HG03342 (cell line): ENCODE data around the gene SLC5A9.
"Not testable (repeated sequence)": the region's sequence is repeated elsewhere in the genome, so short reads cannot be mapped to it uniquely, and the experiment has no call there.

ENCODE experiments used
- ATAC-seq: cut with Tn5 transposase; IDR thresholded peaks from one replicate; pipeline ENCODE4 v1.9.1; 2021; ENCODE audit warnings: mild to moderate bottlenecking, moderate library complexity; ENCODE audit not compliant: unreplicated experiment

SLC5A9 gene

GRCh38 chr1:48213462-48213861, 9.1 kb upstream of the SLC5A9 start:
- ATAC-seq, result not testable (repeated sequence)

GRCh38 chr1:48214366-48214765, 8.2 kb upstream of the SLC5A9 start:
- ATAC-seq, result not testable (repeated sequence)

- no peak for ATAC-seq
Observed at GRCh38 chr1:48214820-48215219, 7.7 kb upstream of the SLC5A9 start.

DNA sequence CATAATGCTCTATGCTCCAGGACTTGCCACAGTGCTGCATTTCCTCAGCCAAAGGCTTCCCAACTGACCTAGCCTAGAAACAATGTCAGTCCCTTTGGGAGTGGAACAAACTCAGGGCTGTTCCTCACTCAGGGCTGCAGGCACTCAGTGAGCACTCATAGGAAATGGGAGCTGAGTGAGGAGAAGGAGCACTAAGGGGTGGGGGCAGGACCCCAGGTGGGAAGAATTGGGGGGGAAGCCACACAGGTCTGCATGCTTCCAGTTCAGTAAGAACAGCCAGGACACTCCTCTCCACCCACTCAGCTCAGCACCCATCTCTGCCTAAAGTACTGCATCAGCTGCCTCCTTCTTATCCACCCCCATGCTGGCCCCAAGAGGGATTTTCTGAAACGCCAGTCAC, 7.3 kb upstream of the SLC5A9 start:
- ATAC-seq, result no peak

- no peak for ATAC-seq
Observed at GRCh38 chr1:48215889-48216288, 6.6 kb upstream of the SLC5A9 start.

DNA sequence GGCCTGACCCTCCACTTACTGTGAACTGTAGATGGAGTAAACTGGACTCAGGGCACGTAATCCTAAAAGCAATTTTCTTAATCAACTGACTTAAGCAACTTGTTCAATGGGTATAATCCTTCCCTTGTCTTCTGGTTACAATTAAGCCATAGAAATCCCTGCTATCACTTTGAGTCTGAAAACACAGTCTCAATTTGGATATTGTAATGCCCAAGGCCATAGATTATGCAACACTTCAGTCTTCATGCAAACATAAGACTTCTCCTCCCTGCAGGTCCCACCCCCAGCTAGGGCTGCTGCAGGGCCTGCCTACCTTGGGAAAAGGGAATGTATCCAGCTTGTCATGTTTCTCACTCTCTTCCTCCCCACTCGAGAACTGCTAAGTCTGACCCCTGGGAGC, 6.2 kb upstream of the SLC5A9 start:
- no peak for ATAC-seq

DNA sequence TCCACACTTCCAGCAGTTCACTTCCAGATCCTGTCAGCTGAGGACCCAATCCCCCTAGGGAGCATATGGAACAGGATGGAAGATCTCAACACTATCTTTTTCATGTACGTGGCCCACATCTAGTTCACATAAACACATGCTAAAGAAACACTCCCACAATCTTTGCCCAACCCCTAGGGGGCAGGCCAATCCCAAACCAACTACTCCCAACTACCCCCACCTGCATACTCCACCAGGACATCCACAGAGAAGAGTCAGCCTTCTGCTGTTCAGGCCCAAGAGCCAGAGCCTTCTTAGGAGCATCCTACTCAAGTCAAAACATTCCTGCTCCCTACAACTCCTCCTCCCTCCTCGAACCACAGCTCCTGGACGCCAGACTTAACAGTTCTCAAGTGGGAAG, 5.6 kb upstream of the SLC5A9 start:
- no peak for ATAC-seq

DNA sequence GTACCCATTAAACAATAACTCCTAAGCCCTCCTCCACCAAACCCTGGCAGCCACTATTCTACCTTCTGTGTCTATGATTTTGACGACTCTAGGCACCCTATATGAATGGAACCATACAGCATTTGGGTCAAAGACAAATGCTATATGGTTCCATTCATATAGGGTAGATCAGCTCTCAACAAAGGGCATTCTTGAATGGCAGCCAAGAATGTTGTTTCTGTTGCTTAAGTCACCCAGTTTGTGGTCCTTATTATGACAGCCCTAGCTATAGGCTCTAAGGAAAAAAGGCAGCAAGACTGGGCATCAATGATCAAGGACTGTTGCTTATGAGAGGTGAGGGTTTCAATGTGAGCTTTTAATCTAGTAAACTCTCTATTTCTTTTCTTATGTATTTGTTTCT, 4.7 kb upstream of the SLC5A9 start:
- ATAC-seq, result no peak

DNA sequence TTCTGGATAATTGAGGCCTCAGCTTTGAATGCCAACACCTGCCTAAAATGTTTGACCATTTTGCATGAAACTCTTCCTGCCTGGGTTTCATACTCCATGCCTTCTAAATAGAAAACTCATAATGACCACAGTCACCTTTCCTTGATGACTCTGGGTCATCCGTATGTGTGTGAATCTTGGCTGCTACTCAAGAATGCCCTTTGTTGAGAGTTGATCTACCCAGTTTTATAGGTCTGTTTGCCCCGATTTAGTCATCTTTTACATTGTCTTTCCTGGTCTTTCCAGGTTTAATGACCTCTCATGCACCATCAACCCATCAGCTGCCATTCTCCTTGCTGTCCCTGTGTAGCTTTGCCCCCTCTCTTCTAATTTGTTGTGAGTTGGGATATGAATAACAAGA, 2.7 kb upstream of the SLC5A9 start:
- no peak for ATAC-seq

GRCh38 chr1:48221122-48221521, 1.4 kb upstream of the SLC5A9 start:
- ATAC-seq, result no peak

GRCh38 chr1:48221657-48222056, 859 bp upstream of the SLC5A9 start:
- ATAC-seq, result no peak

DNA sequence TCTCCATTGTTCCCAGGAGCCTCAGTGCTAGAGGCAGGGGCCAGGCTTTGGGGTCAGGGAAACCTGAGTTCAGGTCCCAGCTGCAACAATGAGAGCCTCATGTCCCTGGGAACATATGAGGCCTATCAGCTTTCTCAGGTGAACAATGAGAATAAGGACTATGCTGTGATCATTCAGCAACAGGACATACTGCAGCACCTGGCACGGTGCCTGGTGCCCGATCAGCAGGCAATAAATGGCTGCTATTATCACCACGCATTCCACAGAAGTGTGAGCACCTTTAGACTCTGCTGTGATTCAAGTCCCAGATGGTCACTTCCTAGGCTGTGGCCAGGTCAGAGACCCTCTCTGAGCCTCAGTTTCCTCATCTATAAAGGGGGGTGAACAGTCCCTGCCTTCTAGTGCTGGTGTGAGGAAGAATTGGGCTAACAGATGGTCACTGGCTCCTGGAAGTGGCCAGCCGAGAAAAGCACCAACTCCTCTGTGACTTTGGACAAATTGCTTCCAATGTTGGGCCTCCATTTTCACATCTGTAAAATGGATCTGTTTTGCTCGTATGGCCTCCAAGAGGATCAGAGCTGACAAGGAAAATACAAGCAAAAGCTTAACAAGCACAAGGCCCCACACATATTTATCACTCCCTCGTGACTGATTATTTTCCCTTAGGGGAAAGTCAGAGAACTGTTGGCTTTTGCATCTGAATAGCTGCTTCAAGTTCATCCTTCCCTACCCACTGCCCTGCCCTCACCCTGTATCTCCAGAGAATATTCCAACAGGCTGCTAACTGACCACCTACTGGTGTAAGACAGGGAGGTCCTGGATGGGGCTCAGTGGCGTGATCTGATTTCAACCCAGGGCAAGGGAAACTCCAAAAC, 1.1 kb downstream of the SLC5A9 start:
- no peak for ATAC-seq

DNA sequence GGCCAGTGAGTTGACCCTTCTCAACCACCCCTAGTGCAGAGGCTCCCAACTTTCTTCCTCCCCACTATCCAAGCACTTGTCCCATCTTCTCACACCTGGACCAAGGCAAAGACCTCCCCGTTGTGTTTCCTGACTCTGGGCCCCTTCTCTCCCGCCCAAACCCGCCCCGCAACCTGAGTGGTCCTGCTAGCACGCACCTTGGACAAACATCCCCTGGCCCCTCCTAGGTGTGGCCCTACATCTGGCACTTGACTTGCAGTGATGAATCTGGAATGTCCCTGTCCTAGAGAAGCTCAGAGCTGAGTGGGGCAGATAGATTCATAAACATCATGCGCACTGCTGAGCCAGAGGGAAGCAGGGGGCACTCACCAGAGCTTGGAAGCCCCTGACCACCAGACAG, 2.3 kb downstream of the SLC5A9 start:
- no peak for ATAC-seq

GRCh38 chr1:48225579-48225978, 3.1 kb downstream of the SLC5A9 start:
- ATAC-seq, result no peak

DNA sequence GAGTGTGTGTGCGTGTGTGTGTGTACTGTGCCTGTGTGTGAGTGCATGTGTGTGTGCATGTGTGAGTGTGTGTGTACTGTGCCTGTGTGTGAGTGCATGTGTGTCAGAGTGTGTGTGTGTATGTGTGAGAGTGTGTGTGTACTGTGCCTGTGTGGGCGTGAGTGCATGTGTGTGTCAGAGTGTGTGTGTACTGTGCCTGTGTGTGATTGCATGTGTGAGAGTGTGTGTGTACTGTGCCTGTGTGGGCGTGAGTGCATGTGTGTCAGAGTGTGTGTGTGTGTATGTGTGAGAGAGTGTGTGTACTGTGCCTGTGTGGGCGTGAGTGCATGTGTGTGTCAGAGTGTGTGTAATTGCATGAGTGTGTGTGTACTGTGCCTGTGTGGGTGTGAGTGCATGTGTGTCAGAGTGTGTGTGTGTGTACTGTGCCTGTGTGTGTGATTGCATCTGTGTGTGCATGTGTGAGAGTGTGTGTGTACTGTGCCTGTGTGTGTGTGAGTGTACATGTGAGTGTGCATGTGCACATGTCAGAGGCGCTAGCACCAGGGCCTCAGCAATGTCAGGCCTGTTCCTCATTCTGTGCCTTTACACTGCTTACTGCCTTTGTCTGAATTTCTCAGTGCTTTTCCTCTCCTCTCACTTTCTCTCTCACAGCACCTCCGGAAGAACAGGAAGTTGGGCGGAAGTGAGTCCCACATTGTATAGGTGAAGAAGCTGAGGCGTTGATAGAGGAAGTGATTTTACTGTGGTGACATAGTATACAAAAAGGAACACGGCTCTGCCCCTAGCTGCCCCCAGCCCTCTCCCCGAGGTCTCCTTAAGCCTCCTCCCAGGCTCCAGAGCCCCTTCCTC, 4.9 kb downstream of the SLC5A9 start:
- ATAC-seq, result peak; percentile 74

- ATAC-seq, result no peak
Observed at GRCh38 chr1:48228156-48228555, 5.6 kb downstream of the SLC5A9 start.

DNA sequence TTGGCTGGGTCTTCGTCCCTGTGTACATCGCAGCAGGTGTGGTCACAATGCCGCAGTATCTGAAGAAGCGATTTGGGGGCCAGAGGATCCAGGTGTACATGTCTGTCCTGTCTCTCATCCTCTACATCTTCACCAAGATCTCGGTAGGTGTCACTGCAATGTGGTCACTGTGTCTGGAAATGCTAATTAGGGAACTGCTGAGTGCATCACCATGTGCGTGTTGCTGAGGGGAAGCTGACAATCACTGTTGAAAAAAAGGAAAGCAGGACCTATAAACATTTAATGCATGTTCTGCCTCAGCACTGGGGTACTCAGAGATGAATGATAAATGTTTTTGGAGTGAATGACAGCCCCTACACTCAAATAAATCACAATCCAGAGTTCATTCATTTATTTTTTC, 6.8 kb downstream of the SLC5A9 start:
- no peak for ATAC-seq

- ATAC-seq, result no peak
Observed at GRCh38 chr1:48230236-48230635, 7.7 kb downstream of the SLC5A9 start.

DNA sequence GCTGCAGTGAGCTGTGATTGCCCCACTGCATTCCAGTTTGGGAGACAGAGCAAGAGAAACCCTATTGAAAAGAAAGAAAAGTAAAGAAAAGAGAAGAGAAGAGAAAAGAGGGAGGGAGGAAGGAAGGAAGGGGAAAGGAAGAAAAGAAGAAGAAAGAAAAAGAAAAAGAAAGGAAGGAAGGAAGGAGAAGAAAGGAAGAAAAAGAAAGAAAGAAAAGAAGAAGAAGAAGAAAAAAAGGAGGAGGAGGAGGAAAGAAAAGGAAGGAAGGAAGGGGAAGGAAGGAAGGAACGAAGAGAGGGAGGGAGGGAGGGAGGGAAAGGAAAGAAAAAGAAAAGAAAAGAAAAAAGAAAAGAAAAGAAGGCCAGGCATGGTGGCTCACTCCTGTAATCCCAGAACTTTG, 10.2 kb downstream of the SLC5A9 start:
- no peak for ATAC-seq

GRCh38 chr1:48233666-48234485, 11.4 kb downstream of the SLC5A9 start:
- ATAC-seq, result no peak

DNA sequence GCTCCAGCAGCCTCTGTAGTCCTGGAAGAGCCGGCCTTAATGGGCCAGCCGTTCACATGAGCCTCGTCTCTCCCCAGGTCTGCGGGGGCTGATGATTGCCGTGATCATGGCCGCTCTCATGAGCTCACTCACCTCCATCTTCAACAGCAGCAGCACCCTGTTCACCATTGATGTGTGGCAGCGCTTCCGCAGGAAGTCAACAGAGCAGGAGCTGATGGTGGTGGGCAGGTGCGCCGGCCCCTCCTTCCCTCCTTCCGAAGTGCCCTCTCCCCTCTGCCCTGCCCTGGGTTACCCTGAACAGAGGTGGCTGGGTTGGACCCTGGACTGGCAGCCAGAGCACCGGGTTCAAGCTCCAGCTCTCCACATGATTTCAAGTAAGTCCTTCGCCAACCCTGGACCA, 13.1 kb downstream of the SLC5A9 start:
- ATAC-seq, result no peak
